GM12873 (cell line): Measurements from ENCODE around the gene NEUROG2.
A peak's percentile ranks its signal among the peaks of the same experiment; 100 is the strongest.

ENCODE experiments used
- TF ChIP-seq, protein P1 (sequence below): IDR thresholded peaks from 2 replicates; pipeline ENCODE4 v1.5.1; 2012; ENCODE audit warnings: low read depth, mild to moderate bottlenecking, moderate library complexity, low read length, control low read depth; ENCODE audit not compliant: insufficient read depth; ENCODE audit errors: missing control alignments

Gene NEUROG2

DNA sequence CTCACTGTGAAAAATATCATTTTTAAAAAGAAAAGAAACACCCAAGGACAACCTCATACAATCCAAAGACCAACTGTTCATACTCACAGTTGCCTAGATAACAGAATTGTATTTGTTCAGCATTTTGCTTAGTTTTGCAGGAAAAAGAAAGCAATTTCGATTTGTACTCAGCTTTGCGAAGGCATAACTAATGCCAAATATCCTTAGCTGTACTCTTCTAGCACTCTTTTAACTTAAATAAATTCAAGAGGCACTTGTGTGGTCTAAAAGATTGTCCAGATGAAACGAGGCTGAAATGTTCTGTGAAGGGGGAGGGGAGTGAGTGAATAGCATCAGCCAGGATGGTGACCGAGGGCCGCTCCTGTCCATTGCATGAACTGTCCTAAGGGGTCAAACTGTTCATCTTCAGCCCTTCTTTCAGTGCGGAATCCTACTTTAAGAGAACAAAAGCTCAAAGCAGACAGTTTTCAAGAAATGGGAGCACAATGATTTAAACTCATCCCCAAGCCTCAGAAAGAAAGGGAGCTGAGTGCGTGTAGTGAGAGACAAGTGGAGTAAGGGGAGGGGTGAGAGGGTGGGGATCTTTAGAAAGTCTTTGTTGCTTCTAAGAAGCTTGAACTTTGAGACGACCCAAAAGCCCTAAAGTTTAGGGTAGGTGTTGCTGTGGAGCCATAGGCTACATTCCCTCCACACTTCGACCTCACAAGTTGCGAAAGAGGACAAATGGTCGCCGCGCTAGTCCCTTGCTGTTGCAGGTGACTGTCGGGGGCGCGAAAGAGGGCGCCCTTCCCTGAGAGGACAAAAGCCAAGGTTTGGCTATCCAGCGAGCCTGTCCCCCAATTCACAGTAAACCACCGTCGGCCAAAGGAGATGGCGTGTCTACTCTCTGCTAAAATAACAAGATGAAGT, 4.0 kb upstream of the NEUROG2 start:
- TF ChIP-seq, protein P1, sequence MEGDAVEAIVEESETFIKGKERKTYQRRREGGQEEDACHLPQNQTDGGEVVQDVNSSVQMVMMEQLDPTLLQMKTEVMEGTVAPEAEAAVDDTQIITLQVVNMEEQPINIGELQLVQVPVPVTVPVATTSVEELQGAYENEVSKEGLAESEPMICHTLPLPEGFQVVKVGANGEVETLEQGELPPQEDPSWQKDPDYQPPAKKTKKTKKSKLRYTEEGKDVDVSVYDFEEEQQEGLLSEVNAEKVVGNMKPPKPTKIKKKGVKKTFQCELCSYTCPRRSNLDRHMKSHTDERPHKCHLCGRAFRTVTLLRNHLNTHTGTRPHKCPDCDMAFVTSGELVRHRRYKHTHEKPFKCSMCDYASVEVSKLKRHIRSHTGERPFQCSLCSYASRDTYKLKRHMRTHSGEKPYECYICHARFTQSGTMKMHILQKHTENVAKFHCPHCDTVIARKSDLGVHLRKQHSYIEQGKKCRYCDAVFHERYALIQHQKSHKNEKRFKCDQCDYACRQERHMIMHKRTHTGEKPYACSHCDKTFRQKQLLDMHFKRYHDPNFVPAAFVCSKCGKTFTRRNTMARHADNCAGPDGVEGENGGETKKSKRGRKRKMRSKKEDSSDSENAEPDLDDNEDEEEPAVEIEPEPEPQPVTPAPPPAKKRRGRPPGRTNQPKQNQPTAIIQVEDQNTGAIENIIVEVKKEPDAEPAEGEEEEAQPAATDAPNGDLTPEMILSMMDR, result peak; percentile 52

DNA sequence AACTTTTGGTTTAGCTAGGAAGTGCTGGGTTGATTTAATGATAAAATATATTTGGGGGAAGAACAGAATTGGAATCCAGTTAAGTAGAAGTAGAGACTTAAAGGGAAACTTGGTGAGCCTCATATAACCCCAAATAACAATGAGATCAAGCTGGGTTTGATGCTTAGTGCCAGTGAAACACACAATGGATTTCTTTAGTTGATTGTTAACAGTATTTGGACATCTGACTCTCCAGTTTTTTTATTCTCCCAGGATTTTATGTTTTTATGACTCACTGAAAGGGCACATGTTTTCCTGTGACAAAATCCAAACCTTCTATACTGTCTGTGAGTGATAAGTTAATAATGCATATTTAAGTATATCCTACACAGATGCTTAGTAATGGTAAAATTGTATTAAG, 2.7 kb upstream of the NEUROG2 start:
- TF ChIP-seq, protein P1, result no peak

- TF ChIP-seq, protein P1, result no peak
Observed at GRCh38 chr4:112517911-112518310, 1.9 kb upstream of the NEUROG2 start.

GRCh38 chr4:112517067-112517634, 1.2 kb upstream of the NEUROG2 start:
- TF ChIP-seq, protein P1, result peak; percentile 40

DNA sequence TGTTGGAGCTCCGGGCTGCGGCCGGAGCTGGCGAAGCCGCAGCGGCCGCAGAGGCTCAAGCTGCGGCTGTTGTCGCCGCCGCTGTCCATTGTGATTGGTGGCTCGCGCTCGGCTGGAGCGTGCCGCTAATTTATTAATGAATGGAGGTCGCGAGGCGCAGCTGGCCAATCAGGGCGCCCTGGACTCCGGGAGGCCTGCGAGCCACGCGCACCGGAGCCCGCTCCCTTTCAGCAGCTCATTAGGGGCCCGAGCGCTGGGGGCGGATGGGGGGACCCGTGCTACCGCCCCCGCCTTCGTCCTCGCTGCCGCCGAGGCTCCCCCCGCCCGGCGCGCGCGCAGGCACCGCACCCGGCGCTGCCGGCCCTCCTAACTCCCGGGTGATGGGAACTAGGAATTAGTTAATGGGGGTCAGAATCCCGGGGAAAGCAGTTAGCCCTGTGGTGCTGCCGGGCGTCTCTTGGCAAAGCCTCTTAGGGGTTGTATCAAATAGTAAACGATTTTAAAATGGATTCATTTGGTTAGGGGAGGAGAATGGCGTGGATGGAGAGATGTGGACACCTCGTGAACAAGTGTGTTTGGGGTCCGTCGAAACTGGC, 589 bp upstream of the NEUROG2 start:
- TF ChIP-seq, protein P1, result no peak

- TF ChIP-seq, protein P1, result no peak
Observed at GRCh38 chr4:112515198-112516065, 548 bp downstream of the NEUROG2 start.
